Parathyroid adenoma (tissue), 2 donors: Measurements from ENCODE around the gene MARCHF11.

Experiments used
- H2AFZ ChIP-seq: fragments of 300-600 bp; sonication (generic); one replicate; pipeline ENCODE4 v1.7.0; 2017; ENCODE audit warnings: antibody characterized with exemption, mild to moderate bottlenecking
- H3K27ac ChIP-seq: fragments of 300-600 bp; sonication (generic); one replicate; pipeline ENCODE4 v1.7.0; 2017
- H3K27me3 ChIP-seq: fragments of 300-600 bp; sonication (generic); one replicate; pipeline ENCODE4 v1.7.0; 2017; ENCODE audit warnings: low read length; ENCODE audit not compliant: control insufficient read depth, insufficient read depth
- H3K36me3 ChIP-seq: fragments of 300-600 bp; sonication (generic); one replicate; pipeline ENCODE4 v1.7.0; 2017; ENCODE audit warnings: low read length; ENCODE audit not compliant: control insufficient read depth, insufficient read depth
- H3K4me1 ChIP-seq: fragments of 300-600 bp; sonication (generic); one replicate; pipeline ENCODE4 v1.7.0; 2017; ENCODE audit warnings: control low read depth
- H3K4me2 ChIP-seq: fragments of 300-600 bp; sonication (generic); one replicate; pipeline ENCODE4 v1.7.0; 2017; ENCODE audit warnings: low read length
- H3K4me3 ChIP-seq: fragments of 300-600 bp; sonication (generic); one replicate; pipeline ENCODE4 v1.7.0; 2017; ENCODE audit warnings: low read depth, low read length
- H3K79me2 ChIP-seq: fragments of 300-600 bp; sonication (generic); one replicate; pipeline ENCODE4 v1.7.0; 2017; ENCODE audit warnings: control low read depth
- H3K9ac ChIP-seq: fragments of 300-600 bp; sonication (generic); one replicate; pipeline ENCODE4 v1.7.0; 2017; ENCODE audit warnings: mild to moderate bottlenecking
- H3K9me3 ChIP-seq: fragments of 300-600 bp; sonication (generic); one replicate; pipeline ENCODE4 v1.7.0; 2017; ENCODE audit warnings: low read length; ENCODE audit not compliant: control insufficient read depth
- TF ChIP-seq, protein P1 (sequence below): fragments of 300-600 bp; sonication (generic); IDR thresholded peaks from one replicate; pipeline ENCODE4 v1.7.0; 2017; ENCODE audit warnings: antibody characterized with exemption, mild to moderate bottlenecking
- donor health status: primary hyperparathyroidism.

Gene MARCHF11

DNA sequence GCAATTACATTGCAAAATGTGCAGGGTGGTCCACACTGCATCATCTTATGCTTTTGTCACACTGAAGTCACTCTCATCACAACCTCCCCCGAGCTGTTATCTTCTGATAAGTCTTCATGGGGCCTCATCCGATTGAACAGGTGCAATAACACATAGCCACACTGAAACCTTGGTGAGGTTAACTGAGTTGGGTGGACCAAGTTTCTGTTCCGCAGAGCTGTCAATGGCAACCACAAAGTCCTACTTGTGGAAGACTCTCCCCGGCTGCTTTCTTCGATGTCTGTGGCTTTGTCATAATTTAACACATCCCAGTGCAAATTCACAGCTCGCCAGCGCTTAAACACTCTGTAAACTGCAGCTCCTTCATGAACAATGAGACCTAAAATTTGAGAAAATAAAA is 112.2 kb downstream of the MARCHF11 start:
- TF ChIP-seq, protein P1, sequence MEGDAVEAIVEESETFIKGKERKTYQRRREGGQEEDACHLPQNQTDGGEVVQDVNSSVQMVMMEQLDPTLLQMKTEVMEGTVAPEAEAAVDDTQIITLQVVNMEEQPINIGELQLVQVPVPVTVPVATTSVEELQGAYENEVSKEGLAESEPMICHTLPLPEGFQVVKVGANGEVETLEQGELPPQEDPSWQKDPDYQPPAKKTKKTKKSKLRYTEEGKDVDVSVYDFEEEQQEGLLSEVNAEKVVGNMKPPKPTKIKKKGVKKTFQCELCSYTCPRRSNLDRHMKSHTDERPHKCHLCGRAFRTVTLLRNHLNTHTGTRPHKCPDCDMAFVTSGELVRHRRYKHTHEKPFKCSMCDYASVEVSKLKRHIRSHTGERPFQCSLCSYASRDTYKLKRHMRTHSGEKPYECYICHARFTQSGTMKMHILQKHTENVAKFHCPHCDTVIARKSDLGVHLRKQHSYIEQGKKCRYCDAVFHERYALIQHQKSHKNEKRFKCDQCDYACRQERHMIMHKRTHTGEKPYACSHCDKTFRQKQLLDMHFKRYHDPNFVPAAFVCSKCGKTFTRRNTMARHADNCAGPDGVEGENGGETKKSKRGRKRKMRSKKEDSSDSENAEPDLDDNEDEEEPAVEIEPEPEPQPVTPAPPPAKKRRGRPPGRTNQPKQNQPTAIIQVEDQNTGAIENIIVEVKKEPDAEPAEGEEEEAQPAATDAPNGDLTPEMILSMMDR, result no peak
- H3K4me1 ChIP-seq, result no peaks in the 10 kb centered on the region
- no peak overlapping the region for H3K4me3 ChIP-seq
- H2AFZ ChIP-seq, result no peak overlapping the region
- H3K27ac ChIP-seq, result no peak overlapping the region
- no peaks in the 10 kb centered on the region for H3K9me3 ChIP-seq
- H3K4me2 ChIP-seq, result no peak overlapping the region
- no peaks in the 10 kb centered on the region for H3K27me3 ChIP-seq
- no peaks in the 10 kb centered on the region for H3K79me2 ChIP-seq
- H3K36me3 ChIP-seq, result no peaks in the 10 kb centered on the region
- no peak overlapping the region for H3K9ac ChIP-seq

DNA sequence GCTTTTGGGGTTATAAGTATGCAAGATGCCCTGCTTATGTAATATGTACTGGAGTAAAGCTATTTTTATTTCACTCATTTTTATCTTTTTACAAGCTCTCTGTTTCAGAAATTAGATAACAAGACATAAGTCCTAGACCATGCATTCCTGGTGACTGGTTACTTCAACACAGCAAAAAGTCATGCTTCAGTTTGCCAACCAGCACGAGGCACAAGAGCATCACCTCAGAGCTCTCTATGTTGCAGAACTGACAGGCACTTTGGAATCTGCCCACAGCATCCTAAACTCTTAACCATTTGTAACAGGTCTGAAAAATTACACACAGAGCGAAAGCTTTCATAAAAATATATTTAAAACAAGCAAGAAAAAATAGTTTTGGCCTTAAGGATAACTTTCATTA is 112.8 kb downstream of the MARCHF11 start:
- TF ChIP-seq, protein P1, result no peak
- no peak overlapping the region for H3K4me2 ChIP-seq
- H3K9me3 ChIP-seq, result no peaks in the 10 kb centered on the region
- no peaks in the 10 kb centered on the region for H3K79me2 ChIP-seq
- no peak overlapping the region for H3K4me3 ChIP-seq
- H3K36me3 ChIP-seq, result no peaks in the 10 kb centered on the region
- no peaks in the 10 kb centered on the region for H3K27me3 ChIP-seq
- H2AFZ ChIP-seq, result no peak overlapping the region
- no peak overlapping the region for H3K9ac ChIP-seq
- no peaks in the 10 kb centered on the region for H3K4me1 ChIP-seq
- H3K27ac ChIP-seq, result no peak overlapping the region

DNA sequence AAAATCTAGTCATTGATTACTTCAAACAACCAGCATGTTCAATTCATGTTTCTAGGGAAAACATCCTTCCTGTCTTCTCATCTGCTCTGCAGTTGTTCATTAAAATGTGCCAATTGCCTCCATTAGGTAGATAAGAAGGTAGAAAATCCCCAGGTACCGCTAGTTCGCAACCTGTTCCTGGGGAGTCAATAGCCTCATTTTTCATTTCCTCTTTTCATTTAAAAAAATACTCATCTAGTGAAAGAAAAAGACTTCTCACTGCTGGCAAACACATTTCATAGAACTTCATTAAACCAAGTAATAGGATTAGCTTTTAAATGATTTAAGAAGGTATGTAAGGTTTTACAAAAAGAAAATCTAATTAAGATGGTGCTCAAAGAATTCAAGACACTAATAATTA is 113.3 kb downstream of the MARCHF11 start:
- Histone ChIP-seq H2AFZ (no peak overlapping the region), H3K4me2 (no peak overlapping the region), H3K36me3 (no peaks in the 10 kb centered on the region), H3K9me3 (no peaks in the 10 kb centered on the region), H3K4me1 (no peaks in the 10 kb centered on the region), H3K27me3 (no peaks in the 10 kb centered on the region), H3K9ac (no peak overlapping the region), H3K27ac (no peak overlapping the region), H3K4me3 (no peak overlapping the region), H3K79me2 (no peaks in the 10 kb centered on the region)
- TF ChIP-seq, protein P1, result no peak

DNA sequence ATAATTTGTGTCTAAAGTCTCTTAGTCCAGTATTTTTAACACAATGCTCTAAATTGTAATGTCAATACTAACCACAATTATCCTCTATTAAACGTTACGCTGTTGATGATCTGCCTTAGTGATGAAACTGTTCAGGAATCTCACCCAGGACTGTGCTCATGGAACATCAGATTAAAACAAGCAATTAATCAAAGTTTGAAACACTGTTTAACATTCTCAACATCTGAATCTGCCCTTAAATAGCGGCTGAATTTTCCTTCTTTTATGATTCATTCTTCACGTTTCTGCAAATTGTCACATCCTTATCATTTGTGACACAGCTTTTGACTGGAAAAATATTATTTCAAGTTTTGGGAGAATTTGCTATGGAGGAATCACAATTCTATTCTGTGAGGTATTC is 113.8 kb downstream of the MARCHF11 start:
- TF ChIP-seq, protein P1, result no peak
- no peak overlapping the region for H3K4me2 ChIP-seq
- no peaks in the 10 kb centered on the region for H3K36me3 ChIP-seq
- H3K9me3 ChIP-seq, result no peaks in the 10 kb centered on the region
- no peak overlapping the region for H2AFZ ChIP-seq
- H3K79me2 ChIP-seq, result no peaks in the 10 kb centered on the region
- no peaks in the 10 kb centered on the region for H3K4me1 ChIP-seq
- no peak overlapping the region for H3K27ac ChIP-seq
- H3K4me3 ChIP-seq, result no peak overlapping the region
- H3K27me3 ChIP-seq, result no peaks in the 10 kb centered on the region
- no peak overlapping the region for H3K9ac ChIP-seq

DNA sequence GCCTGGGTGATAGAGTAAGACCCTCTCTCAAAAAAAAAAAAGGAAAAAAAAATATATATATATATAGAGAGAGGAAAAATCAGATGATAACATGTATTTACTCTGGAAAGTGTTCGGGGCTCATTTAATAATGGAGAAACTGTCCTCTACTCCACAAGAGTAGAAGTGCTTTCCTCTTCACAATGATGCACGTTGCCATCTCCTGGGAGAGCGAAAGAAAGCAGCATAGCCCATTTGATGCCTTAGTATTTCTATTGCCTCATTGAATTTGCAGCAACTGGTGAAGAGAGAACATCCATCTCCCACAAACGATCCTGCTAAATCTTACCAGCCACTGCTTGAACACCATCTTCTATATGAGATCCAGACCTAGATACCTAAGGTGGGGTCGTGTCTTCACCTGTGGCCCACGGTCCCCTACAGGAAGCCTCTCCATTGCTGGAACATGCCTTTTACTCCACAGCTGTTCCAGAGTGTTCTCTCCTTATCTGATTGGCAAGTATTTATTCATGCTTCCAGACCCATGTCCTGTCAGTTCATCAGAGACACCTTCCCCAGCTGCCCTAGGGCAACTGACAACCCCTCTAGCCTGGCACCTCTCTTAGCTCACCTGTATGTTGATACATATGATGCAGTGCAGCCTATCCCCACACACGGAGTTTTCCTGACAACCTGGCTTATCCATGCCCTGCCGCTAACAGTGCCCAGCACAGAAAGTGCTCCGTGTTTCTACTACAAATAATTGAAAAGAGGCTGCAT is 115.3 kb downstream of the MARCHF11 start:
- TF ChIP-seq, protein P1, result no peak
- Histone ChIP-seq H3K9me3 (no peaks in the 10 kb centered on the region), H3K79me2 (no peaks in the 10 kb centered on the region), H3K4me3 (no peak overlapping the region), H2AFZ (no peak overlapping the region), H3K9ac (no peak overlapping the region), H3K27me3 (no peaks in the 10 kb centered on the region), H3K36me3 (no peaks in the 10 kb centered on the region), H3K27ac (no peak overlapping the region), H3K4me2 (no peak overlapping the region), H3K4me1 (no peaks in the 10 kb centered on the region)
